ENCODE data around the gene CTDP1. TPM values are rescaled to one million over a fixed set of nuclear protein-coding genes. Genes with fewer than 3 reads are reported as not detected.

The CTDP1 gene
- total RNA-seq, 1 donor from 2014 or later, result 34.8 TPM

GRCh38 chr18:79786786-79787526 is 107.4 kb downstream of the CTDP1 start:
- peaks cover 21% of the 10 kb centered on the region for H3K27me3 Mint-ChIP-seq (ENCODE audit: unreplicated experiment)
- TF ChIP-seq CTCF (IDR thresholded peaks at IDR 0.05; ENCODE audit: partially characterized antibody, unreplicated experiment), result no peak
- peak overlapping the region; percentile 75 for H3K4me3 Mint-ChIP-seq (ENCODE audit: unreplicated experiment)
- no peak overlapping the region for H3K27ac Mint-ChIP-seq (ENCODE audit: unreplicated experiment)
- H3K36me3 Mint-ChIP-seq (ENCODE audit: unreplicated experiment), result no peaks in the 10 kb centered on the region
- peak; percentile 6 for DNase-seq
- peaks cover 14% of the 10 kb centered on the region for H3K4me1 Mint-ChIP-seq (ENCODE audit: low read depth, unreplicated experiment)
- H3K9me3 Mint-ChIP-seq (ENCODE audit: unreplicated experiment), result peaks cover 13% of the 10 kb centered on the region

- peaks cover 16% of the 10 kb centered on the region for H3K4me1 Mint-ChIP-seq (ENCODE audit: low read depth, unreplicated experiment)
- peaks cover 13% of the 10 kb centered on the region for H3K9me3 Mint-ChIP-seq (ENCODE audit: unreplicated experiment)
- H3K27me3 Mint-ChIP-seq (ENCODE audit: unreplicated experiment), result peaks cover 21% of the 10 kb centered on the region
- H3K4me3 Mint-ChIP-seq (ENCODE audit: unreplicated experiment), result peak overlapping the region; percentile 75
- H3K27ac Mint-ChIP-seq (ENCODE audit: unreplicated experiment), result no peak overlapping the region
- H3K36me3 Mint-ChIP-seq (ENCODE audit: unreplicated experiment), result no peaks in the 10 kb centered on the region
- no peak for TF ChIP-seq CTCF (IDR thresholded peaks at IDR 0.05; ENCODE audit: partially characterized antibody, unreplicated experiment)
- no peak for DNase-seq
These were observed 107.9 kb downstream of the CTDP1 start for GRCh38 chr18:79787527-79787864.

GRCh38 chr18:79787865-79788733 is 108.5 kb downstream of the CTDP1 start:
- TF ChIP-seq CTCF (IDR thresholded peaks at IDR 0.05; ENCODE audit: partially characterized antibody, unreplicated experiment), result no peak
- DNase-seq, result peak; percentile 27
- Mint-ChIP-seq H3K9me3 (ENCODE audit: unreplicated experiment) (peaks cover 13% of the 10 kb centered on the region), H3K27ac (ENCODE audit: unreplicated experiment) (no peak overlapping the region), H3K4me3 (ENCODE audit: unreplicated experiment) (peak overlapping the region; percentile 75), H3K27me3 (ENCODE audit: unreplicated experiment) (peaks cover 21% of the 10 kb centered on the region), H3K36me3 (ENCODE audit: unreplicated experiment) (no peaks in the 10 kb centered on the region), H3K4me1 (ENCODE audit: low read depth, unreplicated experiment) (peaks cover 16% of the 10 kb centered on the region)

GRCh38 chr18:79788734-79789085 is 109.1 kb downstream of the CTDP1 start:
- no peak overlapping the region for H3K4me3 Mint-ChIP-seq (ENCODE audit: unreplicated experiment)
- TF ChIP-seq CTCF (IDR thresholded peaks at IDR 0.05; ENCODE audit: partially characterized antibody, unreplicated experiment), result peak; percentile 50
- no peak overlapping the region for H3K27ac Mint-ChIP-seq (ENCODE audit: unreplicated experiment)
- H3K9me3 Mint-ChIP-seq (ENCODE audit: unreplicated experiment), result peaks cover 13% of the 10 kb centered on the region
- H3K27me3 Mint-ChIP-seq (ENCODE audit: unreplicated experiment), result peaks cover 21% of the 10 kb centered on the region
- peaks cover 16% of the 10 kb centered on the region for H3K4me1 Mint-ChIP-seq (ENCODE audit: low read depth, unreplicated experiment)
- DNase-seq, result peak; percentile 57
- no peaks in the 10 kb centered on the region for H3K36me3 Mint-ChIP-seq (ENCODE audit: unreplicated experiment)

All from glutamatergic neuron (in vitro differentiated cells).